ENCODE results near the gene SLCO3A1. TPM values are rescaled to one million over a fixed set of nuclear protein-coding genes. Genes with fewer than 3 reads are reported as not detected.
A peak's percentile ranks its signal among the peaks of the same experiment; 100 is the strongest.

Gene SLCO3A1
- total RNA-seq, 1 donor from 2014 or later: 56.8 TPM

DNA sequence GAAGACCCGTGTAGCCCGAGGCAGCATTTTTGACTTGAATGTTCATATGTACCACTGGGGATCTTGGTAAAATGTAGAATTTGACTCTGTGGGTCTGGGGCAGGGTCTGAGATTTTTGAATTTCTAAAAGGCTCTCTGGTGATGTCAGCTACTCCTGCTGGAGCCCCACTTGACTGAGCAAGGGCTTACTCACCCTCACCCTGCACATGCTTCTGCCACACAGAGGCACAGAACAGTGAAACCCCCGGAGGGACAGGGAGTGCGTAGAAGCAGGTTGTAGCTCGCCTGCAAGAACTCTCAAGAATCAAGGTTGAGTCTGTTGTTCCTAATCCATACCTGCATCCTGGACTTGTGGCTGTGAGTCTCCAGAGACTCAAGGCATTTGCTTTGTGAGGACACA lies 41.1 kb downstream of the SLCO3A1 start:
- Histone ChIP-seq H3K9me3 (replicated peaks) (peaks cover 7% of the 10 kb centered on the region), H3K27ac (replicated peaks) (no peak overlapping the region), H3K36me3 (no peaks in the 10 kb centered on the region), H3K4me1 (peaks cover 99% of the 10 kb centered on the region), H3K27me3 (ENCODE audit: low read depth) (no peaks in the 10 kb centered on the region), H3K4me3 (no peak overlapping the region)
- intact Hi-C loops (cut with micrococcal nuclease): no loop called here
- DNase-seq: no peak
- TF ChIP-seq, protein P1, sequence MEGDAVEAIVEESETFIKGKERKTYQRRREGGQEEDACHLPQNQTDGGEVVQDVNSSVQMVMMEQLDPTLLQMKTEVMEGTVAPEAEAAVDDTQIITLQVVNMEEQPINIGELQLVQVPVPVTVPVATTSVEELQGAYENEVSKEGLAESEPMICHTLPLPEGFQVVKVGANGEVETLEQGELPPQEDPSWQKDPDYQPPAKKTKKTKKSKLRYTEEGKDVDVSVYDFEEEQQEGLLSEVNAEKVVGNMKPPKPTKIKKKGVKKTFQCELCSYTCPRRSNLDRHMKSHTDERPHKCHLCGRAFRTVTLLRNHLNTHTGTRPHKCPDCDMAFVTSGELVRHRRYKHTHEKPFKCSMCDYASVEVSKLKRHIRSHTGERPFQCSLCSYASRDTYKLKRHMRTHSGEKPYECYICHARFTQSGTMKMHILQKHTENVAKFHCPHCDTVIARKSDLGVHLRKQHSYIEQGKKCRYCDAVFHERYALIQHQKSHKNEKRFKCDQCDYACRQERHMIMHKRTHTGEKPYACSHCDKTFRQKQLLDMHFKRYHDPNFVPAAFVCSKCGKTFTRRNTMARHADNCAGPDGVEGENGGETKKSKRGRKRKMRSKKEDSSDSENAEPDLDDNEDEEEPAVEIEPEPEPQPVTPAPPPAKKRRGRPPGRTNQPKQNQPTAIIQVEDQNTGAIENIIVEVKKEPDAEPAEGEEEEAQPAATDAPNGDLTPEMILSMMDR (IDR thresholded peaks at IDR 0.05; ENCODE audit: borderline replicate concordance): no peak

DNA sequence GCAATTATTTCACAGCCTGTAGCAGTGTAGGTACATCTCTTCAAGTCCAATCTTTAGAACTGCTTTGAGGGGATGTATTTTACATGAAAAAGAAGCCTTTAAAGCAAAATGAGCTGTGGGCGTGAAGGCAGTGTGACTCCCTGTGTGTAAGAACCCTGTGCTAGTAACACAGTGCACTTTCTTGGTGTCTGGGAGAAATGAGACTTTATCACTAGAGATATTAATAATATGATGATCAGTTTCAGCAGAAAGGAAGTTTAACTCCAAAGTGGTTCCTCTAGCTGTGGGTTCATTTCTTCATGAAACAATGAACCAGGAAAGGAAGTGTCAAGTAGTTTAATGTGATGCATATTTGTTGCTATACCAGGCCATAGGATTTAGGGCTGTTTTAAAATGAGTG lies 41.5 kb downstream of the SLCO3A1 start:
- no peak overlapping the region for H3K27ac ChIP-seq (replicated peaks)
- peaks cover 99% of the 10 kb centered on the region for H3K4me1 ChIP-seq

DNA sequence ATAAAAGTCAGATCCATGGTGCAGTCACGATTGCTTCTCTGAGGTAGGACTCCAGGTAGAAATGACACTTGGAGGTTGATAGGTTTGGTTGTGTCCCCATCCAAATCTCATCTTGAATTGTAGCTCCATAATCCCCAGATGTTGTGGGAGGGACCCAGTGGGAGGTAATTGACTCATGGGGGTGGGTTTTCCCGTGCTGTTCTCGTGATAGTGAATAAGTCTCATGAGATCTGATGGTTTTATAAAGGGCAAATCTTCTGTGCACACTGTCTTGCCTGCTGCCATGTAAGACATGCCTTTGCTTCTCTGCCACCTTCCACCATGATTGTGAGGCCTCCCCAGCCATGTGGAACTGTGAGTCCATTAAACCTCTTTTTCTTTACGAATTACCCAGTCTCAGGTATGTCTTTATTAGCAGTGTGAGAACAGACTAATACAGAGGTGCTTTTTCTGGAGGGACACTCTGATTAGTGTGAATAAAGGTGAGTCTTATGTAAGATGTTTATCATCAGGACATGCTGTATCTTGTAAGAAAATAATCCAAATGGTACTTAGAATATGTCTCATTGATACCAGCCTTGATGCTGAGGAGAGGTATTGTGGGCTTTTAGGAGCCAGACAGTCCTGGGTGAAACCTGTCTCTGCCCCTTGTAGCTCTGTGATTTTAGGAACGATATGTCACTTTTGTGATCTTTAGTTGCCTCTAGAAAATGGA lies 43.0 kb downstream of the SLCO3A1 start:
- Histone ChIP-seq H3K4me3 (no peak overlapping the region), H3K9me3 (replicated peaks) (peaks cover 16% of the 10 kb centered on the region), H3K36me3 (no peaks in the 10 kb centered on the region), H3K4me1 (peaks cover 89% of the 10 kb centered on the region), H3K27me3 (ENCODE audit: low read depth) (no peaks in the 10 kb centered on the region), H3K27ac (replicated peaks) (peak overlapping the region; percentile 84)
- intact Hi-C loops (cut with micrococcal nuclease): no loop called here
- DNase-seq: no peak
- TF ChIP-seq, protein P1 (IDR thresholded peaks at IDR 0.05; ENCODE audit: borderline replicate concordance): no peak

More for the DNA sequence above, 41.5 kb downstream of the SLCO3A1 start:
- TF ChIP-seq, protein P1 (IDR thresholded peaks at IDR 0.05; ENCODE audit: borderline replicate concordance): no peak
- H3K27me3 ChIP-seq (ENCODE audit: low read depth): no peaks in the 10 kb centered on the region
- intact Hi-C loops (cut with micrococcal nuclease): no loop called here
- peaks cover 7% of the 10 kb centered on the region for H3K9me3 ChIP-seq (replicated peaks)
- no peak for DNase-seq
- no peaks in the 10 kb centered on the region for H3K36me3 ChIP-seq
- H3K4me3 ChIP-seq: no peak overlapping the region

DNA sequence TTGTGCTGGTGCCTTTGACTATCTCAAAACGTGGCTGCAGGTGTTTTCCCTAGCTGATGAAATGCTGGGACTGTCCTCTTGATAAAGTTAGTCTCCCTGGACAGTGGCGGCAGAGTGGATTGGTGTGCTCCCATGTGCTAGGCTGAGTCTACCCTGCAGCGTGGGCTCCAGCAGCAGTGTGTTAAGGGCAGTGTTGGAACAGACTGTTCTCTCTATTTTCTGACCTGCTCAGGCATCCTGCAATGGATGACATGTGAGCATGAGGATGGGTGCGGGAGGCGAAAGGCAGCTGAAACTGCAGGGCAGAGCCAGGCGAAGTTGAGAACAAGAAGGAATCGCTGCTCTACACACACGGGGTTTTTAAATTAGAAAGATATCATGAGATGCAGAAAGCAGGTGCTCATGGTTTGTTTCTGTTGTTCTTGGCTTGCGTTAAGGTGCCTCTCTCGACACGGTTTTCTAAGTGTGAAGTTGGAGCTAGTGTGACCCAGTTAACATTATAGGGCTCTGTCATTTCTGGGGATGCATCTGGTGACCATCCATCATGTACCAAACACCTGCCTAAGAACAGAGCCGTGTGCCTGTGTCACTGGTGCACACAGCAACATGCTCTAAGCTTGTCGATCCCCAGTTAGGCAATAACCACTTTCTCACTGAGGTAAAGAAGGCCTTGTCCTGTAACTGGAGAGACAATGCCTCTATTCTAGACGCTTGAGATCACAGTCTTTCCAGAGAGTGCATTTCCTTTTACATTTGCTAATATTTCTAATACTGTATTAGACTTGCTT lies 44.3 kb downstream of the SLCO3A1 start:
- Histone ChIP-seq H3K27ac (replicated peaks) (peak overlapping the region; percentile 84), H3K4me1 (peaks cover 76% of the 10 kb centered on the region), H3K27me3 (ENCODE audit: low read depth) (no peaks in the 10 kb centered on the region), H3K9me3 (replicated peaks) (peaks cover 26% of the 10 kb centered on the region), H3K4me3 (no peak overlapping the region), H3K36me3 (no peaks in the 10 kb centered on the region)
- peak; percentile 50 for DNase-seq
- TF ChIP-seq, protein P1 (IDR thresholded peaks at IDR 0.05; ENCODE audit: borderline replicate concordance): no peak
- intact Hi-C loops (cut with micrococcal nuclease): no loop called here

DNA sequence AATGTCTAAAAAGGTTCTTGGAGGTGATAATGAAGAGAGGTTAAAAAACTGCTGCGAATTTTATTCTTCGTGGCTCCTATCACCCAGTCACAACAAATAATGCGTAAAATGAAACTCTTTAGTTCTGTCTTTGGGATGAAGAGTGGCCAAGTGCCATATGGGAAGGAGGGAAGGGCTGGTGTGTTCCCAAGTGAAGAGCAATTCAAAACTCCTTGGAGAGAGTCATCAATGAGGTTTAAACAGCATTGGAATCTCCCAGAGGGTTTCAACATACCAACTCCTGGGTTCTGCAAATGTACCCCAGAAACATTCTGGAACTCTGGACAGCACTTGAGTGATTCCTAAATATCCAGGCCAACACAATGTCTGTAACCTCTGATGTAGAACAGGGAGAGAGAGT lies 45.3 kb downstream of the SLCO3A1 start:
- peaks cover 65% of the 10 kb centered on the region for H3K4me1 ChIP-seq
- no peak overlapping the region for H3K4me3 ChIP-seq
- peak overlapping the region; percentile 84 for H3K27ac ChIP-seq (replicated peaks)
- H3K9me3 ChIP-seq (replicated peaks): peaks cover 19% of the 10 kb centered on the region
- H3K27me3 ChIP-seq (ENCODE audit: low read depth): no peaks in the 10 kb centered on the region
- TF ChIP-seq, protein P1 (IDR thresholded peaks at IDR 0.05; ENCODE audit: borderline replicate concordance): no peak
- intact Hi-C loops (cut with micrococcal nuclease): no loop called here
- DNase-seq: no peak
- no peaks in the 10 kb centered on the region for H3K36me3 ChIP-seq
